ENCODE data around the gene KDM3B. TPM values are rescaled to one million over a fixed set of nuclear protein-coding genes. Genes with fewer than 3 reads are reported as not detected.
"Not testable (repeated sequence)": the region's sequence is repeated elsewhere in the genome, so short reads cannot be mapped to it uniquely, and the experiment has no call there.

The KDM3B gene
- total RNA-seq, 2 donors from 2014 or later: 62.4 to 63.2 TPM

GRCh38 chr5:138385660-138386059 is 33.2 kb downstream of the KDM3B start:
- DNase-seq (no peak), ATAC-seq (no peak)
- intact Hi-C loops (cut with DNase I, micrococcal nuclease): no loop called here

- intact Hi-C loops (cut with DNase I, micrococcal nuclease): no loop called here
- ATAC-seq (no peak), DNase-seq (no peak)
These were observed 33.8 kb downstream of the KDM3B start for GRCh38 chr5:138386290-138386689.

- DNase-seq (no peak), ATAC-seq (no peak)
- intact Hi-C loops (cut with DNase I, micrococcal nuclease): no loop called here
These were observed 36.8 kb downstream of the KDM3B start for GRCh38 chr5:138389332-138389731.

- DNase-seq; intact Hi-C loops (cut with DNase I, micrococcal nuclease); ATAC-seq: not testable (repeated sequence)
These were observed 37.4 kb downstream of the KDM3B start for GRCh38 chr5:138389911-138390310.

- ATAC-seq: no peak
- no peak for DNase-seq
- intact Hi-C loops (cut with DNase I, micrococcal nuclease): no loop called here
These were observed 39.4 kb downstream of the KDM3B start for GRCh38 chr5:138391859-138392386.

GRCh38 chr5:138402640-138403039 is 50.2 kb downstream of the KDM3B start:
- ATAC-seq (no peak), DNase-seq (no peak)
- intact Hi-C loops (cut with DNase I, micrococcal nuclease): no loop called here

- intact Hi-C loops (cut with DNase I, micrococcal nuclease): no loop called here
- DNase-seq: peak in 1 of 2 donors; percentile 11
- peak; percentile 41 for ATAC-seq
These were observed 55.5 kb downstream of the KDM3B start for GRCh38 chr5:138408023-138408422.

- intact Hi-C loops (cut with DNase I, micrococcal nuclease); ATAC-seq: not testable (repeated sequence)
- DNase-seq: peak in 1 of 2 donors; percentile 34
These were observed 58.6 kb downstream of the KDM3B start for GRCh38 chr5:138410996-138411640.

- DNase-seq (no peak), ATAC-seq (no peak)
- intact Hi-C loops (cut with DNase I, micrococcal nuclease): no loop called here
These were observed 66.0 kb downstream of the KDM3B start for GRCh38 chr5:138418444-138418843.

GRCh38 chr5:138425079-138425478 is 72.6 kb downstream of the KDM3B start:
- ATAC-seq: no peak
- DNase-seq: no peak
- intact Hi-C loops (cut with DNase I, micrococcal nuclease): no loop called here

- ATAC-seq: no peak
- intact Hi-C loops (cut with DNase I, micrococcal nuclease): no loop called here
- no peak for DNase-seq
These were observed 83.5 kb downstream of the KDM3B start for GRCh38 chr5:138435943-138436342.

- intact Hi-C loops (cut with DNase I, micrococcal nuclease): no loop called here
- DNase-seq (no peak), ATAC-seq (peak; percentile 16)
These were observed 85.7 kb downstream of the KDM3B start for GRCh38 chr5:138438003-138438723.

- peak; percentile 76 for ATAC-seq
- peak in 1 of 2 donors; percentile 50 for DNase-seq
- intact Hi-C loops (cut with DNase I, micrococcal nuclease): no loop called here
These were observed 86.4 kb downstream of the KDM3B start, which contains the start of gene REEP2 for GRCh38 chr5:138438724-138439476. REEP2 (plus strand) TSS chr5:138439057; CDS start chr5:138439209, 152 bp downstream.

- intact Hi-C loops (cut with DNase I, micrococcal nuclease): loop anchor here in 1 of 2 donors (10.0 kb wide), 1 partner anchor 65 kb away; no protein-coding TSS in a partner anchor
- peak; percentile 5 for ATAC-seq
These were observed 87.1 kb downstream of the KDM3B start for GRCh38 chr5:138439477-138440158.

GRCh38 chr5:138440159-138441073 is 87.9 kb downstream of the KDM3B start:
- ATAC-seq (no peak), DNase-seq (no peak)
- intact Hi-C loops (cut with DNase I, micrococcal nuclease): loop anchor here in 1 of 2 donors (10.0 kb wide), 1 partner anchor 64 kb away; no protein-coding TSS in a partner anchor

More at GRCh38 chr5:138439477-138440158, 87.1 kb downstream of the KDM3B start:
- no peak for DNase-seq

GRCh38 chr5:138441221-138441620 is 88.7 kb downstream of the KDM3B start:
- no peak for DNase-seq
- no peak for ATAC-seq
- intact Hi-C loops (cut with DNase I, micrococcal nuclease): loop anchor here in 1 of 2 donors (10.0 kb wide), 1 partner anchor 64 kb away; no protein-coding TSS in a partner anchor

GRCh38 chr5:138444078-138444773 is 91.7 kb downstream of the KDM3B start:
- ATAC-seq: no peak
- intact Hi-C loops (cut with DNase I, micrococcal nuclease): loop anchor here in 1 of 2 donors (10.0 kb wide), 1 partner anchor 61 kb away; no protein-coding TSS in a partner anchor
- DNase-seq: no peak
